ENCODE results near the gene C2CD3. TPM values are rescaled to one million over a fixed set of nuclear protein-coding genes. Genes with fewer than 3 reads are reported as not detected.
A peak's percentile ranks its signal among the peaks of the same experiment; 100 is the strongest.
"Not testable (repeated sequence)": the region's sequence is repeated elsewhere in the genome, so short reads cannot be mapped to it uniquely, and the experiment has no call there.

C2CD3 gene
- total RNA-seq, 1 experiment from 2014 or later: 61.9 TPM

GRCh38 chr11:73997120-73997770 is 173.6 kb downstream of the C2CD3 start:
- no peak for DNase-seq (ENCODE audit: low spot score)
- in situ Hi-C loops (cut with HindIII; ENCODE audit: low sequenced_read_pairs): no loop called here

GRCh38 chr11:73996161-73996747 is 174.5 kb downstream of the C2CD3 start:
- in situ Hi-C loops (cut with HindIII; ENCODE audit: low sequenced_read_pairs): no loop called here
- no peak for DNase-seq (ENCODE audit: low spot score)

- in situ Hi-C loops (cut with HindIII; ENCODE audit: low sequenced_read_pairs): no loop called here
- no peak for DNase-seq (ENCODE audit: low spot score)
These were observed 175.1 kb downstream of the C2CD3 start for GRCh38 chr11:73995731-73996130.

- DNase-seq (ENCODE audit: low spot score): no peak
- in situ Hi-C loops (cut with HindIII; ENCODE audit: low sequenced_read_pairs): no loop called here
These were observed 175.6 kb downstream of the C2CD3 start for GRCh38 chr11:73995247-73995646.

GRCh38 chr11:73991471-73992006 is 179.3 kb downstream of the C2CD3 start:
- DNase-seq (ENCODE audit: low spot score): no peak
- in situ Hi-C loops (cut with HindIII; ENCODE audit: low sequenced_read_pairs): no loop called here

GRCh38 chr11:73990730-73991129 is 180.1 kb downstream of the C2CD3 start:
- in situ Hi-C loops (cut with HindIII; ENCODE audit: low sequenced_read_pairs): no loop called here
- no peak for DNase-seq (ENCODE audit: low spot score)

GRCh38 chr11:73989156-73989555 is 181.6 kb downstream of the C2CD3 start:
- in situ Hi-C loops (cut with HindIII; ENCODE audit: low sequenced_read_pairs): no loop called here
- DNase-seq (ENCODE audit: low spot score): no peak

- in situ Hi-C loops (cut with HindIII; ENCODE audit: low sequenced_read_pairs): no loop called here
- DNase-seq (ENCODE audit: low spot score): no peak
These were observed 182.6 kb downstream of the C2CD3 start for GRCh38 chr11:73988227-73988626.

- in situ Hi-C loops (cut with HindIII; ENCODE audit: low sequenced_read_pairs); DNase-seq (ENCODE audit: low spot score): not testable (repeated sequence)
These were observed 185.1 kb downstream of the C2CD3 start for GRCh38 chr11:73985661-73986060.

- no peak for DNase-seq (ENCODE audit: low spot score)
- in situ Hi-C loops (cut with HindIII; ENCODE audit: low sequenced_read_pairs): no loop called here
These were observed 186.9 kb downstream of the C2CD3 start for GRCh38 chr11:73983741-73984538.

GRCh38 chr11:73982990-73983740 is 187.6 kb downstream of the C2CD3 start:
- in situ Hi-C loops (cut with HindIII; ENCODE audit: low sequenced_read_pairs): no loop called here
- peak; percentile 85 for DNase-seq (ENCODE audit: low spot score)

GRCh38 chr11:73982595-73982989 is 188.2 kb downstream of the C2CD3 start, which contains the start of gene UCP2:
Gene UCP2, minus strand, starts transcription at chr11:73982843. Its CDS starts 4,465 bp downstream, at chr11:73978378.
- DNase-seq (ENCODE audit: low spot score): no peak
- in situ Hi-C loops (cut with HindIII; ENCODE audit: low sequenced_read_pairs): no loop called here

GRCh38 chr11:73981051-73981805 is 189.6 kb downstream of the C2CD3 start:
- in situ Hi-C loops (cut with HindIII; ENCODE audit: low sequenced_read_pairs): no loop called here
- no peak for DNase-seq (ENCODE audit: low spot score)

- DNase-seq (ENCODE audit: low spot score): no peak
- in situ Hi-C loops (cut with HindIII; ENCODE audit: low sequenced_read_pairs): no loop called here
These were observed 190.5 kb downstream of the C2CD3 start for GRCh38 chr11:73980001-73980961.

- in situ Hi-C loops (cut with HindIII; ENCODE audit: low sequenced_read_pairs): no loop called here
- no peak for DNase-seq (ENCODE audit: low spot score)
These were observed 192.2 kb downstream of the C2CD3 start for GRCh38 chr11:73978576-73979086.

- in situ Hi-C loops (cut with HindIII; ENCODE audit: low sequenced_read_pairs): no loop called here
- DNase-seq (ENCODE audit: low spot score): no peak
These were observed 192.8 kb downstream of the C2CD3 start for GRCh38 chr11:73977856-73978519.
